MM.1S (cell line): ENCODE data around the gene CASS4.

Experiments
- EZH2 ChIP-seq: fragments of 300-600 bp; sonication (generic); optimal IDR thresholded peaks from 2 replicates; pipeline ENCODE3; 2017; ENCODE audit warnings: low read depth, mild to moderate bottlenecking, antibody characterized with exemption, low read length, mixed read lengths
- EZH2phosphoT487 ChIP-seq: fragments of 300-600 bp; sonication (generic); IDR thresholded peaks from 2 replicates; pipeline ENCODE4 v1.6.1; 2018; ENCODE audit warnings: antibody characterized with exemption, low read length
- TF ChIP-seq, protein P1 (sequence below): fragments of 300-600 bp; sonication (generic); IDR thresholded peaks from 2 replicates; pipeline ENCODE4 v1.5.1; 2016; ENCODE audit warnings: antibody characterized with exemption, low read length, mixed read lengths

DNA sequence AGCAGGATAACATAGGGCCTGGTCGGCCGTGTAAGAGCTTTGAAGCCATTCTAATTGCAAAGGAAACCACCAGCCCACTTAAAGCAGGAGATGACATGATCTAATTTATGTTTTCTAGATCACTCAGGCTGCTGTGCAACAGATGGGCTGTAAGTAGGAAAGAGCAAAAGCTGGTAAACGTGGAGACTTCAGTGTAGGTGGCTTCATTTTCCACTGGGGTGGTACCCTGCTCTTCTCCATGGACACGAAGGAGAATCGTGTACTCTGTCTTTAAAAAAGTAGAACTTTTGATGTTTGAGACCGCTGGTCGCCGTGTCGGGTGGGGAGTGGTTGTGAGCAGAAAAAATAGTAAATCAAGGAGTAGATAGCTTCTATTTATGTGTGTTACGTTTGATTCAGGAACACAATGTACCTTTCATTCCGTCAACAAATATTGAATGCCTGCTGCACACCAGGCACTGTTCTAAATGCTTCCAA, 6.4 kb downstream of the CASS4 start:
- TF ChIP-seq, protein P1, sequence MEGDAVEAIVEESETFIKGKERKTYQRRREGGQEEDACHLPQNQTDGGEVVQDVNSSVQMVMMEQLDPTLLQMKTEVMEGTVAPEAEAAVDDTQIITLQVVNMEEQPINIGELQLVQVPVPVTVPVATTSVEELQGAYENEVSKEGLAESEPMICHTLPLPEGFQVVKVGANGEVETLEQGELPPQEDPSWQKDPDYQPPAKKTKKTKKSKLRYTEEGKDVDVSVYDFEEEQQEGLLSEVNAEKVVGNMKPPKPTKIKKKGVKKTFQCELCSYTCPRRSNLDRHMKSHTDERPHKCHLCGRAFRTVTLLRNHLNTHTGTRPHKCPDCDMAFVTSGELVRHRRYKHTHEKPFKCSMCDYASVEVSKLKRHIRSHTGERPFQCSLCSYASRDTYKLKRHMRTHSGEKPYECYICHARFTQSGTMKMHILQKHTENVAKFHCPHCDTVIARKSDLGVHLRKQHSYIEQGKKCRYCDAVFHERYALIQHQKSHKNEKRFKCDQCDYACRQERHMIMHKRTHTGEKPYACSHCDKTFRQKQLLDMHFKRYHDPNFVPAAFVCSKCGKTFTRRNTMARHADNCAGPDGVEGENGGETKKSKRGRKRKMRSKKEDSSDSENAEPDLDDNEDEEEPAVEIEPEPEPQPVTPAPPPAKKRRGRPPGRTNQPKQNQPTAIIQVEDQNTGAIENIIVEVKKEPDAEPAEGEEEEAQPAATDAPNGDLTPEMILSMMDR: no peak
- TF ChIP-seq EZH2 (no peak), EZH2phosphoT487 (no peak)
